HepG2 (cell line): Measurements from ENCODE around the gene KCNQ1OT1. TPM values are rescaled to one million over a fixed set of nuclear protein-coding genes. Genes with fewer than 3 reads are reported as not detected.
A peak's percentile ranks its signal among the peaks of the same experiment; 100 is the strongest.

Experiments used
- AGO2 ChIP-seq: fragments of 200-400 bp; formaldehyde crosslinking; optimal IDR thresholded peaks from 2 replicates; pipeline ENCODE3; 2017; ENCODE audit warnings: mild to moderate bottlenecking, low read depth, low read length, moderate library complexity
- AKAP8 ChIP-seq: sonication (generic); formaldehyde crosslinking; IDR thresholded peaks from 2 replicates; pipeline ENCODE4 v1.5.1; 2020; ENCODE audit warnings: mild to moderate bottlenecking, missing genetic modification reagents
- ARID2 ChIP-seq: sonication (generic); formaldehyde crosslinking; IDR thresholded peaks from 2 replicates; pipeline ENCODE4 v1.8.1; 2022; ENCODE audit warnings: mild to moderate bottlenecking, missing genetic modification reagents, borderline replicate concordance
- CBX1 ChIP-seq: IDR thresholded peaks from one replicate; pipeline ENCODE4 v1.6.1; 2016; ENCODE audit warnings: antibody characterized with exemption, low read depth
- CBX5 ChIP-seq: sonication (generic); formaldehyde crosslinking; IDR thresholded peaks from 2 replicates; pipeline ENCODE4 v1.4.0; 2020; ENCODE audit warnings: missing genetic modification reagents, borderline replicate concordance
- EP300 ChIP-seq, 3 experiments: sonication (generic) in 1 of 3; formaldehyde crosslinking in 1 of 3; IDR thresholded peaks; 2 replicates each; pipeline versions ENCODE4 v1.5.1 to v1.6.1; 2011 to 2020; ENCODE audit warnings: low read depth in 2 of 3, low read length in 2 of 3, borderline replicate concordance in 1 of 3, improper control_type of control experiment in 1 of 3, mild to moderate bottlenecking in 1 of 3, missing genetic modification reagents in 1 of 3, moderate library complexity in 1 of 3
- FOSL1 ChIP-seq: sonication (generic); formaldehyde crosslinking; IDR thresholded peaks from 2 replicates; pipeline ENCODE4 v1.9.0; 2021; ENCODE audit warnings: missing genetic modification reagents, borderline replicate concordance
- FOXP1 ChIP-seq, 2 experiments: fragments of 450-650 bp in 1 of 2; IDR thresholded peaks; 2 replicates each; pipeline ENCODE4 v1.6.1; 2017 to 2018; ENCODE audit warnings: antibody characterized with exemption in 1 of 2
- GABPB1 ChIP-seq: IDR thresholded peaks from 2 replicates; pipeline ENCODE4 v1.6.1; 2016; ENCODE audit warnings: mild to moderate bottlenecking, missing genetic modification reagents, moderate library complexity, missing compliant biosample characterization
- GRHL1 ChIP-seq: sonication (generic); formaldehyde crosslinking; conservative IDR thresholded peaks from 2 replicates; pipeline ENCODE4 v1.8.0; 2022; ENCODE audit warnings: missing genetic modification reagents
- HNRNPK ChIP-seq: fragments of 200-400 bp; formaldehyde crosslinking; IDR thresholded peaks from 2 replicates; pipeline ENCODE4 v1.6.1; 2018; ENCODE audit warnings: low read length, low read depth, moderate library complexity, mild to moderate bottlenecking; ENCODE audit not compliant: poor library complexity, severe bottlenecking
- RBM39 ChIP-seq: fragments of 200-400 bp; formaldehyde crosslinking; IDR thresholded peaks from one replicate; pipeline ENCODE4 v1.6.1; 2018; ENCODE audit warnings: antibody characterized with exemption, mild to moderate bottlenecking, low read depth, low read length; ENCODE audit not compliant: poor library complexity, severe bottlenecking
- RFX5 ChIP-seq: IDR thresholded peaks from 2 replicates; pipeline ENCODE4 v1.6.1; 2011; ENCODE audit warnings: low read depth, low read length, improper control_type of control experiment
- RFXANK ChIP-seq: IDR thresholded peaks from 2 replicates; pipeline ENCODE4 v1.6.1; 2016
- SP1 ChIP-seq, 2 experiments: fragments of 450-650 bp in 1 of 2; sonication (generic) in 1 of 2; formaldehyde crosslinking in 1 of 2; IDR thresholded peaks; 2 replicates each; pipeline versions ENCODE4 v1.4.0 to v1.6.1; 2016 to 2020; ENCODE audit warnings: missing genetic modification reagents in 1 of 2
- YEATS2 ChIP-seq: sonication (generic); formaldehyde crosslinking; IDR thresholded peaks from 2 replicates; pipeline ENCODE4 v1.4.0; 2020; ENCODE audit warnings: missing genetic modification reagents, borderline replicate concordance
- ZEB1 ChIP-seq: IDR thresholded peaks from 2 replicates; pipeline ENCODE4 v1.6.1; 2012; ENCODE audit warnings: mild to moderate bottlenecking, low read depth, inconsistent platforms; ENCODE audit not compliant: insufficient replicate concordance
- ZFP1 ChIP-seq: IDR thresholded peaks from 2 replicates; pipeline ENCODE4 v1.6.1; 2016
- ZFP91 ChIP-seq: sonication (generic); formaldehyde crosslinking; IDR thresholded peaks from 2 replicates; pipeline ENCODE4 v1.9.0; 2022; ENCODE audit warnings: missing genetic modification reagents, mild to moderate bottlenecking, borderline replicate concordance
- ZMAT3 ChIP-seq: sonication (generic); formaldehyde crosslinking; conservative IDR thresholded peaks from 2 replicates; pipeline ENCODE4 v1.7.0; 2021; ENCODE audit warnings: missing genetic modification reagents
- ZNF709 ChIP-seq: sonication (generic); formaldehyde crosslinking; IDR thresholded peaks from 2 replicates; pipeline ENCODE4 v1.5.0; 2020; ENCODE audit warnings: mild to moderate bottlenecking, missing genetic modification reagents
- ZNF75D ChIP-seq: sonication (generic); formaldehyde crosslinking; IDR thresholded peaks from 2 replicates; pipeline ENCODE4 v1.8.1; 2023; ENCODE audit warnings: missing genetic modification reagents, mild to moderate bottlenecking, borderline replicate concordance
- ZNF788 ChIP-seq: sonication (generic); formaldehyde crosslinking; IDR thresholded peaks from 2 replicates; pipeline ENCODE4 v1.5.0; 2020; ENCODE audit warnings: mild to moderate bottlenecking, missing genetic modification reagents, borderline replicate concordance
- ZNF891 ChIP-seq: sonication (generic); formaldehyde crosslinking; IDR thresholded peaks from 2 replicates; pipeline ENCODE4 v1.5.0; 2020; ENCODE audit warnings: mild to moderate bottlenecking, missing genetic modification reagents
- polyA plus RNA-seq, 8 experiments: library from polyadenylated mRNA; depleted of rRNA in 3 of 8; stranded (reverse) in 7 of 8; unstranded in 1 of 8; fragments of >200 nt; fragmentation: Illumina TruSeq in 4 of 8; extraction: Trizol in 4 of 8; gene quantifications; 2 replicates each; pipeline versions ENCODE4 v1.2.1 to v1.2.3, GENCODE V29; 2011 to 2016; ENCODE audit warnings: low read depth in 4 of 8, missing spikeins in 1 of 8, mixed read lengths in 1 of 8; ENCODE audit not compliant: insufficient read depth in 1 of 8
- total RNA-seq, 5 experiments: library from RNA; depleted of rRNA; stranded (reverse); fragments of >200 nt; fragmentation: Illumina TruSeq; extraction: Trizol; gene quantifications; 2 replicates each; pipeline ENCODE4 v1.2.3, GENCODE V29; 2016; ENCODE audit warnings: low read depth in 1 of 5

The KCNQ1OT1 gene
- total and polyA plus RNA-seq, 2 of the 13 experiments (the other 11 are each of a cell fraction or from before 2014, with no cell fraction given), result 1.3 to 18.9 TPM

GRCh38 chr11:2699531-2700414, at the start of gene KCNQ1OT1 (continued):
- peak; percentile 67; the same call in 1 of the 2 replicates for TF ChIP-seq YEATS2 (CRISPR knock-in tag)
- no peak for TF ChIP-seq GRHL1 (CRISPR knock-in tag)
- TF ChIP-seq ZMAT3 (CRISPR knock-in tag), result peak; percentile 91
- TF ChIP-seq ARID2 (CRISPR knock-in tag), result peak; percentile 91; the same call in 1 of the 2 replicates
- TF ChIP-seq CBX5 (CRISPR knock-in tag), result peak; percentile 44; the same call in 1 of the 2 replicates
- peak; percentile 17 for TF ChIP-seq ZNF788 (CRISPR knock-in tag)
- TF ChIP-seq RBM39, result peak; percentile 56
- peak; percentile 92; the same call in 1 of the 2 replicates for TF ChIP-seq ZNF709 (CRISPR knock-in tag)
- TF ChIP-seq CBX1, result peak; percentile 96
- TF ChIP-seq RFX5, result peak; percentile 96
- TF ChIP-seq GABPB1 (CRISPR knock-in tag), result peak; percentile 82
- TF ChIP-seq SP1 (IDR thresholded peaks at IDR 0.05), result no peak
- peak; percentile 91 for TF ChIP-seq SP1 (CRISPR knock-in tag; IDR thresholded peaks at IDR 0.05)
- TF ChIP-seq EP300 (IDR thresholded peaks at IDR 0.05; ENCODE audit: low read depth in 2 of 2, low read length in 2 of 2), result peak in 1 of 2 experiments; percentile 4; a peak in 1 of 4 replicates
- TF ChIP-seq EP300 (CRISPR knock-in tag; IDR thresholded peaks at IDR 0.05; ENCODE audit: borderline replicate concordance), result peak; percentile 22; the same call in 1 of the 2 replicates
- TF ChIP-seq FOSL1 (CRISPR knock-in tag), result 0 out of 2 replicates have a peak, but pooled peaks have one; percentile 46
- no peak; the same call in 1 of the 2 replicates for TF ChIP-seq ZFP1 (CRISPR knock-in tag)
- TF ChIP-seq AGO2, result peak; percentile 99
- TF ChIP-seq RFXANK, result peak; percentile 96
- no peak for TF ChIP-seq ZEB1
- TF ChIP-seq FOXP1 (IDR thresholded peaks at IDR 0.05), result no peak
- TF ChIP-seq FOXP1 (CRISPR knock-in tag; IDR thresholded peaks at IDR 0.05), result no peak
- peak; percentile 39 for TF ChIP-seq HNRNPK
- peak; percentile 87 for TF ChIP-seq ZFP91 (CRISPR knock-in tag)
- TF ChIP-seq ZNF891 (CRISPR knock-in tag), result peak; percentile 92
- peak; percentile 65; the same call in 1 of the 2 replicates for TF ChIP-seq AKAP8 (CRISPR knock-in tag)
- 0 out of 2 replicates have a peak, but pooled peaks have one; percentile 69 for TF ChIP-seq ZNF75D (CRISPR knock-in tag)
